ENCODE results near the gene PRKAA1.

DNA sequence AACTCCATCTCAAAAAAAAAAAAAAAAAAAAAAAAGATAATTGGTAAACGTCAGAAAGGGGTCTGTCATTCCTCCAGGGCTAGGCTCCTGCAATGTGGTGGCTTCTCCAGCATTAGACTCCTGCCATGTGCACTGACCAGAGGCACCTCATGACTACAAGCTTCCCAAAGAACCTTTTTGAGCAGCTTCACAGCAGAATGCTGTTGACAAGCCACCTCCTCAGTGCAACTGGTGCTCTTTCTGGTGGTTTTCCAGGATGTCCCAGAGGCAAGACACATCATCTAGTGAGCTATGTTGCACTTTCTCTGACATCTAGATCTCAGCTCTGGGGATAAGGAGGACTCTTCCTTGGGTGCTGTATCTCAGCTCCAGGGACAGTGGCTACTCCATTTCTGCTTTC lies 25.3 kb upstream of the PRKAA1 start:
- TF ChIP-seq, protein P1, sequence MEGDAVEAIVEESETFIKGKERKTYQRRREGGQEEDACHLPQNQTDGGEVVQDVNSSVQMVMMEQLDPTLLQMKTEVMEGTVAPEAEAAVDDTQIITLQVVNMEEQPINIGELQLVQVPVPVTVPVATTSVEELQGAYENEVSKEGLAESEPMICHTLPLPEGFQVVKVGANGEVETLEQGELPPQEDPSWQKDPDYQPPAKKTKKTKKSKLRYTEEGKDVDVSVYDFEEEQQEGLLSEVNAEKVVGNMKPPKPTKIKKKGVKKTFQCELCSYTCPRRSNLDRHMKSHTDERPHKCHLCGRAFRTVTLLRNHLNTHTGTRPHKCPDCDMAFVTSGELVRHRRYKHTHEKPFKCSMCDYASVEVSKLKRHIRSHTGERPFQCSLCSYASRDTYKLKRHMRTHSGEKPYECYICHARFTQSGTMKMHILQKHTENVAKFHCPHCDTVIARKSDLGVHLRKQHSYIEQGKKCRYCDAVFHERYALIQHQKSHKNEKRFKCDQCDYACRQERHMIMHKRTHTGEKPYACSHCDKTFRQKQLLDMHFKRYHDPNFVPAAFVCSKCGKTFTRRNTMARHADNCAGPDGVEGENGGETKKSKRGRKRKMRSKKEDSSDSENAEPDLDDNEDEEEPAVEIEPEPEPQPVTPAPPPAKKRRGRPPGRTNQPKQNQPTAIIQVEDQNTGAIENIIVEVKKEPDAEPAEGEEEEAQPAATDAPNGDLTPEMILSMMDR (conservative IDR thresholded peaks at IDR 0.05; ENCODE audit: low read length): no peak
- TF ChIP-seq EZH2phosphoT487 (IDR thresholded peaks at IDR 0.05; ENCODE audit: borderline replicate concordance): no peak

Measured in Loucy (cell line).